NCI-H2171 treated with DMSO at 0.1 percent for 48 hours (cell line): ENCODE measurements around the gene HOXA9.

ENCODE experiments used
- DNase-seq: peaks from one replicate; lab custom pipeline; 2025; lab: John Stamatoyannopoulos, UW

HOXA9 gene

GRCh38 chr7:27151931-27152815 is 13.2 kb downstream of the HOXA9 start, which contains the start of gene HOXA3:
TSS of gene HOXA3 (minus strand) at chr7:27152583. CDS start at chr7:27110640, 41,943 bp downstream.
- no peak for DNase-seq

GRCh38 chr7:27151341-27151930 is 13.9 kb downstream of the HOXA9 start:
- DNase-seq = peak; percentile 44

GRCh38 chr7:27150568-27151340 is 14.6 kb downstream of the HOXA9 start:
- DNase-seq = peak; percentile 60

GRCh38 chr7:27149842-27150567 is 15.3 kb downstream of the HOXA9 start:
- DNase-seq = peak; percentile 52

GRCh38 chr7:27148756-27149641 is 16.3 kb downstream of the HOXA9 start:
- DNase-seq = no peak

GRCh38 chr7:27148031-27148755 is 17.1 kb downstream of the HOXA9 start:
- DNase-seq = no peak

- peak; percentile 50 for DNase-seq
Observed at GRCh38 chr7:27147199-27148030, 17.9 kb downstream of the HOXA9 start, which contains the start of gene HOXA6. TSS of gene HOXA6 (minus strand) at chr7:27147774. CDS start at chr7:27147749, 25 bp downstream.

GRCh38 chr7:27146491-27147198 is 18.7 kb downstream of the HOXA9 start:
- DNase-seq = no peak

GRCh38 chr7:27145914-27146412 is 19.4 kb downstream of the HOXA9 start:
- DNase-seq = no peak

- DNase-seq = no peak
Observed at GRCh38 chr7:27145165-27145913, 20.0 kb downstream of the HOXA9 start.

- no peak for DNase-seq
Observed at GRCh38 chr7:27144781-27145164, 20.6 kb downstream of the HOXA9 start.

- no peak for DNase-seq
Observed at GRCh38 chr7:27143950-27144780, 21.2 kb downstream of the HOXA9 start.

- no peak for DNase-seq
Observed at GRCh38 chr7:27143023-27143949, 22.1 kb downstream of the HOXA9 start, which contains the start of gene HOXA5. TSS of gene HOXA5 (minus strand) at chr7:27143681. CDS start at chr7:27143607, 74 bp downstream.

- no peak for DNase-seq
Observed at GRCh38 chr7:27142580-27143022, 22.7 kb downstream of the HOXA9 start.

GRCh38 chr7:27141923-27142579 is 23.3 kb downstream of the HOXA9 start:
- DNase-seq = no peak
